Kidney (tissue), 14 donors: Measurements from ENCODE around the gene MARCHF7. TPM values are rescaled to one million over a fixed set of nuclear protein-coding genes. Genes with fewer than 3 reads are reported as not detected.

ENCODE experiments used
- DNase-seq, 5 donors: peaks; one replicate each; pipeline ENCODE4 v3.0.0-alpha.2; 2013 to 2020
- FAIRE-seq: peaks from 2 replicates; lab custom pipeline; 2012; peaks lifted over from hg19 to GRCh38; lab: Jason Lieb, UNC
- H3K27ac ChIP-seq, 2 donors: one replicate each; pipeline ENCODE4 v1.7.0; 2013; ENCODE audit warnings: low read depth in 2 of 2, low read length in 2 of 2, inconsistent platforms in 1 of 2
- H3K27me3 ChIP-seq: one replicate; pipeline ENCODE4 v1.7.1; 2013; ENCODE audit warnings: low read length, inconsistent platforms; ENCODE audit not compliant: control insufficient read depth, insufficient read depth
- H3K36me3 ChIP-seq, 3 donors: one replicate each; pipeline versions ENCODE4 v1.7.0 to v1.7.1; 2013; ENCODE audit warnings: low read length in 3 of 3, control low read depth in 1 of 3, inconsistent platforms in 1 of 3; ENCODE audit not compliant: insufficient read depth in 3 of 3, control insufficient read depth in 2 of 3
- H3K4me1 ChIP-seq, 3 donors: one replicate each; pipeline versions ENCODE4 v1.7.0 to v1.7.1; 2013; ENCODE audit warnings: low read length in 3 of 3, inconsistent platforms in 1 of 3, low read depth in 1 of 3; ENCODE audit not compliant: control insufficient read depth in 2 of 3, insufficient read depth in 2 of 3
- H3K4me3 ChIP-seq, 3 donors: one replicate each; pipeline versions ENCODE4 v1.7.0 to v1.8.1; 2013; ENCODE audit warnings: low read length in 3 of 3, control low read depth in 1 of 3, inconsistent platforms in 1 of 3
- H3K9ac ChIP-seq, 3 donors: one replicate each; pipeline versions ENCODE4 v1.7.0 to v1.7.1; 2013; ENCODE audit warnings: low read length in 3 of 3, control low read depth in 1 of 3, inconsistent platforms in 1 of 3
- H3K9me3 ChIP-seq, 3 donors: one replicate each; pipeline versions ENCODE4 v1.7.0 to v1.7.1; 2013; ENCODE audit warnings: low read length in 3 of 3, control low read depth in 1 of 3, inconsistent platforms in 1 of 3; ENCODE audit not compliant: control insufficient read depth in 2 of 3, insufficient read depth in 1 of 3
- CTCF ChIP-seq: IDR thresholded peaks from 3 replicates; pipeline ENCODE4 v1.5.1; 2012; ENCODE audit warnings: mild to moderate bottlenecking, moderate library complexity, borderline replicate concordance; ENCODE audit not compliant: insufficient read depth; ENCODE audit errors: extremely low read depth
- intact Hi-C: fragments of 100-400 bp; cut with DNase I; formaldehyde crosslinking; loops from one replicate; pipeline ENCODE4 v1.11.1; 2022
- polyA plus RNA-seq: library from polyadenylated mRNA; stranded (reverse); fragments of 350-450 nt; fragmentation: Illumina TruSeq; extraction: RNeasy Lipid Tissue Mini Kit (QIAGEN cat#74804); gene quantifications from one replicate; pipeline ENCODE4 v1.2.3, GENCODE V29; 2014; ENCODE audit warnings: low read depth, low replicate concordance; ENCODE audit not compliant: insufficient read depth
- total RNA-seq: library from RNA; stranded (reverse); fragmentation: NEBNext Ultra II Directional; extraction: Animal tissue kit (Norgen Biotek cat#: 25700); gene quantifications from one replicate; pipeline ENCODE4 v1.2.1, GENCODE V29; 2021
- donor health status: control.
- donor health status: control.
- donor health status: control.
- donor health status: control.
- donor health status: control.
- donor health status: DM: yes; HTN: yes; CAD: no.
- donor health status: Normal renal cell carcinoma (clear cell type).

MARCHF7 gene
- total and polyA plus RNA-seq, 2 donors from 2014 or later = 24.8 to 79.0 TPM

- no peak overlapping the region for H3K9ac ChIP-seq
- no peaks in the 10 kb centered on the region for H3K9me3 ChIP-seq
- DNase-seq (no peak), FAIRE-seq (no peak)
- H3K36me3 ChIP-seq = no peaks in the 10 kb centered on the region
- H3K4me1 ChIP-seq = no peaks in the 10 kb centered on the region
- intact Hi-C loops = no loop called here
- H3K27me3 ChIP-seq = no peaks in the 10 kb centered on the region
- no peak overlapping the region for H3K27ac ChIP-seq
- TF ChIP-seq CTCF = no peak
- H3K4me3 ChIP-seq = no peak overlapping the region
Observed at GRCh38 chr2:159703491-159703890, 8.8 kb upstream of the MARCHF7 start.

GRCh38 chr2:159706385-159706980 lies 5.8 kb upstream of the MARCHF7 start:
- no peaks in the 10 kb centered on the region for H3K9me3 ChIP-seq
- no peak overlapping the region for H3K9ac ChIP-seq
- intact Hi-C loops = no loop called here
- H3K27me3 ChIP-seq = no peaks in the 10 kb centered on the region
- no peak for TF ChIP-seq CTCF
- peak in 1 of 5 donors; percentile 44 for DNase-seq
- H3K27ac ChIP-seq = peak overlapping the region in 1 of 2 donors; percentile 38
- H3K4me1 ChIP-seq = no peaks in the 10 kb centered on the region
- FAIRE-seq = no peak
- H3K4me3 ChIP-seq = peak overlapping the region in 1 of 3 donors; percentile 26
- H3K36me3 ChIP-seq = no peaks in the 10 kb centered on the region

- Histone ChIP-seq H3K4me1 (no peaks in the 10 kb centered on the region), H3K4me3 (no peak overlapping the region), H3K36me3 (no peaks in the 10 kb centered on the region), H3K9me3 (no peaks in the 10 kb centered on the region), H3K9ac (no peak overlapping the region), H3K27ac (no peak overlapping the region), H3K27me3 (no peaks in the 10 kb centered on the region)
- intact Hi-C loops = no loop called here
- FAIRE-seq (no peak), DNase-seq (no peak)
- no peak for TF ChIP-seq CTCF
Observed at GRCh38 chr2:159708066-159708760, 4.1 kb upstream of the MARCHF7 start.
